HepG2 (cell line): Measurements from ENCODE around the gene CLEC10A. TPM values are rescaled to one million over a fixed set of nuclear protein-coding genes. Genes with fewer than 3 reads are reported as not detected.
A peak's percentile ranks its signal among the peaks of the same experiment; 100 is the strongest.

Source experiments
- ATRX ChIP-seq: sonication (generic); formaldehyde crosslinking; IDR thresholded peaks from 2 replicates; pipeline ENCODE4 v1.4.0; 2020; ENCODE audit warnings: missing genetic modification reagents, borderline replicate concordance
- MBD4 ChIP-seq: IDR thresholded peaks from 2 replicates; pipeline ENCODE4 v1.6.1; 2012; ENCODE audit warnings: low read length, inconsistent platforms, borderline replicate concordance
- NFKBIZ ChIP-seq: IDR thresholded peaks from 2 replicates; pipeline ENCODE4 v1.6.1; 2018; ENCODE audit warnings: missing genetic modification reagents, missing compliant biosample characterization
- SNAPC2 ChIP-seq: sonication (generic); formaldehyde crosslinking; IDR thresholded peaks from 2 replicates; pipeline ENCODE4 v1.8.1; 2022; ENCODE audit warnings: mild to moderate bottlenecking, missing genetic modification reagents
- SOX6 ChIP-seq, 2 experiments: fragments of 450-650 bp in 1 of 2; sonication (generic) in 1 of 2; formaldehyde crosslinking in 1 of 2; IDR thresholded peaks; 2 replicates each; pipeline versions ENCODE4 v1.4.0 to v1.6.1; 2017 to 2020; ENCODE audit warnings: antibody characterized with exemption in 1 of 2, mild to moderate bottlenecking in 1 of 2, missing genetic modification reagents in 1 of 2
- ZFP90 ChIP-seq: sonication (generic); formaldehyde crosslinking; IDR thresholded peaks from 2 replicates; pipeline ENCODE4 v1.8.0; 2022; ENCODE audit warnings: missing genetic modification reagents, mild to moderate bottlenecking, inconsistent platforms, borderline replicate concordance
- polyA plus RNA-seq, 8 experiments: library from polyadenylated mRNA; depleted of rRNA in 3 of 8; stranded (reverse) in 7 of 8; unstranded in 1 of 8; fragments of >200 nt; fragmentation: Illumina TruSeq in 4 of 8; extraction: Trizol in 4 of 8; gene quantifications; 2 replicates each; pipeline versions ENCODE4 v1.2.1 to v1.2.3, GENCODE V29; 2011 to 2016; ENCODE audit warnings: low read depth in 4 of 8, missing spikeins in 1 of 8, mixed read lengths in 1 of 8; ENCODE audit not compliant: insufficient read depth in 1 of 8
- total RNA-seq, 5 experiments: library from RNA; depleted of rRNA; stranded (reverse); fragments of >200 nt; fragmentation: Illumina TruSeq; extraction: Trizol; gene quantifications; 2 replicates each; pipeline ENCODE4 v1.2.3, GENCODE V29; 2016; ENCODE audit warnings: low read depth in 1 of 5
- TF ChIP-seq, protein P1 (sequence below): sonication (generic); formaldehyde crosslinking; conservative IDR thresholded peaks from 2 replicates; pipeline ENCODE4 v1.4.0; 2020; ENCODE audit warnings: mild to moderate bottlenecking, missing genetic modification reagents, moderate library complexity
- TF ChIP-seq, protein P2 (sequence below): sonication (generic); formaldehyde crosslinking; conservative IDR thresholded peaks from 2 replicates; pipeline ENCODE4 v1.4.0; 2020; ENCODE audit warnings: missing genetic modification reagents
- TF ChIP-seq, protein P3 (sequence below): IDR thresholded peaks from 2 replicates; pipeline ENCODE4 v1.6.1; 2016; ENCODE audit warnings: missing biosample characterization, missing genetic modification reagents, low read depth
- TF ChIP-seq, protein P4 (sequence below): sonication (generic); formaldehyde crosslinking; IDR thresholded peaks from 2 replicates; pipeline ENCODE4 v1.8.1; 2022; ENCODE audit warnings: low read depth, mild to moderate bottlenecking, missing genetic modification reagents
- TF ChIP-seq, protein P5 (sequence below): sonication (generic); formaldehyde crosslinking; IDR thresholded peaks from 2 replicates; pipeline ENCODE4 v1.4.0; 2020; ENCODE audit warnings: missing genetic modification reagents, borderline replicate concordance
- TF ChIP-seq, protein P6 (sequence below): sonication (generic); formaldehyde crosslinking; IDR thresholded peaks from 2 replicates; pipeline ENCODE4 v1.4.0; 2020; ENCODE audit warnings: missing genetic modification reagents
- TF ChIP-seq, protein P7 (sequence below): IDR thresholded peaks from 2 replicates; pipeline ENCODE4 v1.6.1; 2016
- TF ChIP-seq, protein P8 (sequence below): sonication (generic); formaldehyde crosslinking; IDR thresholded peaks from 2 replicates; pipeline ENCODE4 v1.8.0; 2022; ENCODE audit warnings: missing genetic modification reagents, low read depth, mild to moderate bottlenecking, borderline replicate concordance

The CLEC10A gene
- total and polyA plus RNA-seq, 2 of the 13 experiments (the other 11 are each of a cell fraction or from before 2014, with no cell fraction given), result 0.33 TPM; not detected in 1

DNA sequence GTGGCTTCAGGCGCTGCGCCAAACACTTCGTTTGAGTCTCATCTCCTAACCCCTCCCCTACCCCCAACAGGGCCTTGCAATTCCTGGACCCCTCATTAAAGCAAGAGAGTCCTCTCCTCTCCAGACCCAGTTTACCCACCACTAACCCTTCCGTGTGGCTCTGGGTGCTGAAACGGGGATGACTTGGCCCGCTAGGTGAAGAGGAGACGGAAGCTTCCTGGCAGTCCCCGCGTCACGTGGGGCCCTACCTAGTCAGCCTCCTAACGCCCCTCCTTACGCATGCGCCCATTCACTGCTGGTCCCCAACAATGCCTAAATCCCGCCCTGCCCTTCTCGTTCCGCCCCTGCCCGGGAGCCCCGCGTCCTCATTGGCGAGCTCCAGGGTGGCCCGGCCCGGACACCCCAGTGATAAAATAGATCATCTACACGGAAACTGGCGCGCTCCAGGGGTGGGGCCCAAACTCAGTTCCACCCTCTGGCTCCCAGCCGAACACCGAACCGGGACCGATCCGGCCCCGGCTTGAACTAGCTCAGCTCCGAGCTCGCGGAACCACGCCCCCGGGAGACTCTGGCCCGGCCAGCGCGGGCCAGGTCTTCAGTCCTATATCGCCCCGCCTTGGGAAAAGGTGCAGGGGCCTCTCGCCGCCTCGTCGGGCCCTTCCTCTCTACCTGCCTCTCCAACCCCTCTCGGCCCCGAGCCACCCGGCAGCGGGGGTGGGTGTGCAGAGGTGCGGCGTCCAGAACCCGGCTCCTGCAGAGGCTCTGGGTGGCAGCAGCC lies 44.3 kb downstream of the CLEC10A start, which contains the start of gene SLC16A13 (continued):
- TF ChIP-seq, protein P1, sequence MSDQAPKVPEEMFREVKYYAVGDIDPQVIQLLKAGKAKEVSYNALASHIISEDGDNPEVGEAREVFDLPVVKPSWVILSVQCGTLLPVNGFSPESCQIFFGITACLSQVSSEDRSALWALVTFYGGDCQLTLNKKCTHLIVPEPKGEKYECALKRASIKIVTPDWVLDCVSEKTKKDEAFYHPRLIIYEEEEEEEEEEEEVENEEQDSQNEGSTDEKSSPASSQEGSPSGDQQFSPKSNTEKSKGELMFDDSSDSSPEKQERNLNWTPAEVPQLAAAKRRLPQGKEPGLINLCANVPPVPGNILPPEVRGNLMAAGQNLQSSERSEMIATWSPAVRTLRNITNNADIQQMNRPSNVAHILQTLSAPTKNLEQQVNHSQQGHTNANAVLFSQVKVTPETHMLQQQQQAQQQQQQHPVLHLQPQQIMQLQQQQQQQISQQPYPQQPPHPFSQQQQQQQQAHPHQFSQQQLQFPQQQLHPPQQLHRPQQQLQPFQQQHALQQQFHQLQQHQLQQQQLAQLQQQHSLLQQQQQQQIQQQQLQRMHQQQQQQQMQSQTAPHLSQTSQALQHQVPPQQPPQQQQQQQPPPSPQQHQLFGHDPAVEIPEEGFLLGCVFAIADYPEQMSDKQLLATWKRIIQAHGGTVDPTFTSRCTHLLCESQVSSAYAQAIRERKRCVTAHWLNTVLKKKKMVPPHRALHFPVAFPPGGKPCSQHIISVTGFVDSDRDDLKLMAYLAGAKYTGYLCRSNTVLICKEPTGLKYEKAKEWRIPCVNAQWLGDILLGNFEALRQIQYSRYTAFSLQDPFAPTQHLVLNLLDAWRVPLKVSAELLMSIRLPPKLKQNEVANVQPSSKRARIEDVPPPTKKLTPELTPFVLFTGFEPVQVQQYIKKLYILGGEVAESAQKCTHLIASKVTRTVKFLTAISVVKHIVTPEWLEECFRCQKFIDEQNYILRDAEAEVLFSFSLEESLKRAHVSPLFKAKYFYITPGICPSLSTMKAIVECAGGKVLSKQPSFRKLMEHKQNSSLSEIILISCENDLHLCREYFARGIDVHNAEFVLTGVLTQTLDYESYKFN (CRISPR knock-in tag), result no peak; the same call in 1 of the 2 replicates
- TF ChIP-seq, protein P2, sequence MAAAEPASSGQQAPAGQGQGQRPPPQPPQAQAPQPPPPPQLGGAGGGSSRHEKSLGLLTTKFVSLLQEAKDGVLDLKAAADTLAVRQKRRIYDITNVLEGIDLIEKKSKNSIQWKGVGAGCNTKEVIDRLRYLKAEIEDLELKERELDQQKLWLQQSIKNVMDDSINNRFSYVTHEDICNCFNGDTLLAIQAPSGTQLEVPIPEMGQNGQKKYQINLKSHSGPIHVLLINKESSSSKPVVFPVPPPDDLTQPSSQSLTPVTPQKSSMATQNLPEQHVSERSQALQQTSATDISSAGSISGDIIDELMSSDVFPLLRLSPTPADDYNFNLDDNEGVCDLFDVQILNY (CRISPR knock-in tag), result 0 out of 2 replicates have a peak, but pooled peaks have one; percentile 28
- TF ChIP-seq MBD4 (no peak), NFKBIZ (CRISPR knock-in tag) (no peak), SOX6 (IDR thresholded peaks at IDR 0.05) (no peak), SOX6 (CRISPR knock-in tag; IDR thresholded peaks at IDR 0.05) (no peak), ZFP90 (CRISPR knock-in tag) (no peak), SNAPC2 (0 out of 2 replicates have a peak, but pooled peaks have one; percentile 48), ATRX (no peak; the same call in 1 of the 2 replicates)
- TF ChIP-seq, protein P3, sequence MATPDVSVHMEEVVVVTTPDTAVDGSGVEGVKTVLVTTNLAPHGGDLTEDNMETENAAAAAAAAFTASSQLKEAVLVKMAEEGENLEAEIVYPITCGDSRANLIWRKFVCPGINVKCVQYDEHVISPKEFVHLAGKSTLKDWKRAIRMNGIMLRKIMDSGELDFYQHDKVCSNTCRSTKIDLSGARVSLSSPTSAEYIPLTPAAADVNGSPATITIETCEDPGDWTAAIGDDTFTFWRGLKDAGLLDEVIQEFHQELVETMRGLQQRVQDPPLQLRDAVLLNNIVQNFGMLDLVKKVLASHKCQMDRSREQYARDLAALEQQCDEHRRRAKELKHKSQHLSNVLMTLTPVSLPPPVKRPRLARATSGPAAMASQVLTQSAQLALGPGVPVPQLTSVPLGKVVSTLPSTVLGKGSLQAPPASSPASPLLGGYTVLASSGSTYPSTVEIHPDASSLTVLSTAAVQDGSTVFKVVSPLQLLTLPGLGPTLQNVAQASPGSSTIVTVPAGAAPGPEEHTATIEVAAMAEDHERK (CRISPR knock-in tag), result no peak
- TF ChIP-seq, protein P4, sequence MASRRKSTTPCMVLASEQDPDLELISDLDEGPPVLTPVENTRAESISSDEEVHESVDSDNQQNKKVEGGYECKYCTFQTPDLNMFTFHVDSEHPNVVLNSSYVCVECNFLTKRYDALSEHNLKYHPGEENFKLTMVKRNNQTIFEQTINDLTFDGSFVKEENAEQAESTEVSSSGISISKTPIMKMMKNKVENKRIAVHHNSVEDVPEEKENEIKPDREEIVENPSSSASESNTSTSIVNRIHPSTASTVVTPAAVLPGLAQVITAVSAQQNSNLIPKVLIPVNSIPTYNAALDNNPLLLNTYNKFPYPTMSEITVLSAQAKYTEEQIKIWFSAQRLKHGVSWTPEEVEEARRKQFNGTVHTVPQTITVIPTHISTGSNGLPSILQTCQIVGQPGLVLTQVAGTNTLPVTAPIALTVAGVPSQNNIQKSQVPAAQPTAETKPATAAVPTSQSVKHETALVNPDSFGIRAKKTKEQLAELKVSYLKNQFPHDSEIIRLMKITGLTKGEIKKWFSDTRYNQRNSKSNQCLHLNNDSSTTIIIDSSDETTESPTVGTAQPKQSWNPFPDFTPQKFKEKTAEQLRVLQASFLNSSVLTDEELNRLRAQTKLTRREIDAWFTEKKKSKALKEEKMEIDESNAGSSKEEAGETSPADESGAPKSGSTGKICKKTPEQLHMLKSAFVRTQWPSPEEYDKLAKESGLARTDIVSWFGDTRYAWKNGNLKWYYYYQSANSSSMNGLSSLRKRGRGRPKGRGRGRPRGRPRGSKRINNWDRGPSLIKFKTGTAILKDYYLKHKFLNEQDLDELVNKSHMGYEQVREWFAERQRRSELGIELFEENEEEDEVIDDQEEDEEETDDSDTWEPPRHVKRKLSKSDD (CRISPR knock-in tag), result no peak
- TF ChIP-seq, protein P5, sequence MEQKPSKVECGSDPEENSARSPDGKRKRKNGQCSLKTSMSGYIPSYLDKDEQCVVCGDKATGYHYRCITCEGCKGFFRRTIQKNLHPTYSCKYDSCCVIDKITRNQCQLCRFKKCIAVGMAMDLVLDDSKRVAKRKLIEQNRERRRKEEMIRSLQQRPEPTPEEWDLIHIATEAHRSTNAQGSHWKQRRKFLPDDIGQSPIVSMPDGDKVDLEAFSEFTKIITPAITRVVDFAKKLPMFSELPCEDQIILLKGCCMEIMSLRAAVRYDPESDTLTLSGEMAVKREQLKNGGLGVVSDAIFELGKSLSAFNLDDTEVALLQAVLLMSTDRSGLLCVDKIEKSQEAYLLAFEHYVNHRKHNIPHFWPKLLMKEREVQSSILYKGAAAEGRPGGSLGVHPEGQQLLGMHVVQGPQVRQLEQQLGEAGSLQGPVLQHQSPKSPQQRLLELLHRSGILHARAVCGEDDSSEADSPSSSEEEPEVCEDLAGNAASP (CRISPR knock-in tag), result no peak
- TF ChIP-seq, protein P6, sequence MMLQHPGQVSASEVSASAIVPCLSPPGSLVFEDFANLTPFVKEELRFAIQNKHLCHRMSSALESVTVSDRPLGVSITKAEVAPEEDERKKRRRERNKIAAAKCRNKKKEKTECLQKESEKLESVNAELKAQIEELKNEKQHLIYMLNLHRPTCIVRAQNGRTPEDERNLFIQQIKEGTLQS (CRISPR knock-in tag), result no peak
- TF ChIP-seq, protein P7, sequence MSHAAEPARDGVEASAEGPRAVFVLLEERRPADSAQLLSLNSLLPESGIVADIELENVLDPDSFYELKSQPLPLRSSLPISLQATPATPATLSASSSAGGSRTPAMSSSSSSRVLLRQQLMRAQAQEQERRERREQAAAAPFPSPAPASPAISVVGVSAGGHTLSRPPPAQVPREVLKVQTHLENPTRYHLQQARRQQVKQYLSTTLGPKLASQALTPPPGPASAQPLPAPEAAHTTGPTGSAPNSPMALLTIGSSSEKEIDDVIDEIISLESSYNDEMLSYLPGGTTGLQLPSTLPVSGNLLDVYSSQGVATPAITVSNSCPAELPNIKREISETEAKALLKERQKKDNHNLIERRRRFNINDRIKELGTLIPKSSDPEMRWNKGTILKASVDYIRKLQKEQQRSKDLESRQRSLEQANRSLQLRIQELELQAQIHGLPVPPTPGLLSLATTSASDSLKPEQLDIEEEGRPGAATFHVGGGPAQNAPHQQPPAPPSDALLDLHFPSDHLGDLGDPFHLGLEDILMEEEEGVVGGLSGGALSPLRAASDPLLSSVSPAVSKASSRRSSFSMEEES, result peak; percentile 94
- TF ChIP-seq, protein P8, sequence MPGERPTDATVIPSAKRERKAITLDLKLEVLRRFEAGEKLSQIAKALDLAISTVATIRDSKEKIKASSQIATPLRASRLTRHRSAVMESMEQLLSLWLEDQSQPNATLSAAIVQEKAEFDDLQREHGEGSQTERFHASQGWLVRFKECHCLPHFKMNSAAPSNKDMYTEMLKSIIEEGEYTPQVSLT (CRISPR knock-in tag), result no peak
